Right lobe of liver (tissue), 6 donors: Measurements from ENCODE around the gene LRRC8B. TPM values are rescaled to one million over a fixed set of nuclear protein-coding genes. Genes with fewer than 3 reads are reported as not detected.

ENCODE experiments used
- ATAC-seq, 4 donors: fragments of 200-7000 bp; cut with Tn5 transposase; one replicate each; pipeline ENCODE4 v1.9.1; 2020; ENCODE audit warnings: mild to moderate bottlenecking in 4 of 4, moderate library complexity in 4 of 4
- DNase-seq, 3 donors: peaks; one replicate each; pipeline ENCODE4 v3.0.0-alpha.2; 2020
- H3K27ac ChIP-seq, 3 donors: fragments of 200-600 bp; one replicate each; pipeline ENCODE4 v1.8.0; 2022
- H3K27me3 ChIP-seq, 2 donors: fragments of 200-600 bp; one replicate each; pipeline ENCODE4 v1.8.0; 2022
- H3K36me3 ChIP-seq, 4 donors: fragments of 200-600 bp; sonication (generic) in 1 of 4; one replicate each; pipeline versions ENCODE4 v1.5.1 to v1.8.0; 2017 to 2022; ENCODE audit warnings: control low read depth in 1 of 4
- H3K4me1 ChIP-seq, 4 donors: fragments of 200-600 bp; sonication (generic) in 1 of 4; one replicate each; pipeline versions ENCODE4 v1.5.1 to v1.8.0; 2017 to 2022; ENCODE audit warnings: control low read depth in 1 of 4
- H3K4me3 ChIP-seq, 3 donors: fragments of 200-600 bp; one replicate each; pipeline ENCODE4 v1.8.0; 2022
- H3K9me3 ChIP-seq, 4 donors: fragments of 200-600 bp; sonication (generic) in 1 of 4; one replicate each; pipeline versions ENCODE4 v1.5.1 to v1.8.0; 2017 to 2022; ENCODE audit warnings: control low read depth in 1 of 4
- POLR2A ChIP-seq: fragments of 450-650 bp; IDR thresholded peaks from one replicate; pipeline ENCODE4 v1.6.1; 2017; ENCODE audit warnings: antibody characterized with exemption, mild to moderate bottlenecking
- WGBS: methylation state at CpG from one replicate; pipeline ENCODE4 v1.1.6; 2018; ENCODE audit warnings: low coverage, low lambda C conversion rate; ENCODE audit not compliant: insufficient coverage; ENCODE audit errors: missing lambda C conversion rate; 5-methylcytosine and 5-hydroxymethylcytosine counted together
- intact Hi-C, 2 donors: fragments of 100-400 bp; cut with DNase I; formaldehyde crosslinking; loops; one replicate each; pipeline versions ENCODE4 v1.11.2 to v1.14.1; 2022
- total RNA-seq, 6 experiments: library from RNA; depleted of rRNA in 2 of 6; stranded (reverse); fragments of >200 nt in 2 of 6; fragmentation: NEBNext Ultra II Directional in 3 of 6; extraction: Animal tissue kit (Norgen Biotek cat#: 25700) in 3 of 6; gene quantifications; one replicate each; pipeline versions ENCODE4 v1.1.0 to v1.2.4, GENCODE V29; 2016 to 2023
- TF ChIP-seq, protein P1 (sequence below), 4 donors: fragments of 200-600 bp in 3 of 4; fragments of 450-650 bp in 1 of 4; IDR thresholded peaks; one replicate each; pipeline versions ENCODE4 v1.5.1 to v1.8.0; 2016 to 2022; ENCODE audit warnings: antibody characterized with exemption in 4 of 4, mild to moderate bottlenecking in 2 of 4
- donor health status: DM: no; HTN: yes; CAD: no.
- donor health status: DM: no; HTN: no; CAD: no.
- donor health status: DM: no; HTN: no; CAD: no.
- donor health status: DM: no; HTN: yes; CAD: no.
- donor health status: DM: no; HTN: yes; CAD: no.

LRRC8B gene
- total RNA-seq, 6 experiments from 2014 or later: 1.8 to 11.3 (median 4.7) TPM

DNA sequence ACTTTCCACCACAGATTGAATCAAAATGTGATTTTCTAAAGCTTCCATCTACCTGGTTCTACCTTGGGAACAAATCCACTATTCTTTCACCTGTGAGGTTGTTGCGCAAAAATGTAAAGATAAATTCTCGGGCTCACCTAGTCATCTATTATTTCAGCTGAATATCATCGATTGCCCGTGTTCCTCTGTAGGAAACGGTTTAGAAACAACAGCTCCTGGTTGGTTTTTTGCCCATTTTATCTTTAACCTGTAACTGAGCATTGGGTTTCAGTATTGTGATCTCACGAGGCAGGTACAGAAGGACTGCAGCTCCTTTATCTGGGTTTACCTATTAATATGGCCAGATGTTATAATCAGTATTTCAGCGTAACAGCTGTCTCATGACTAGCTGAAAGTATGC, 55.4 kb downstream of the LRRC8B start:
- Histone ChIP-seq H3K36me3 (peaks cover 0 to 3% (median under 1%) of the 10 kb centered on the region in 4 donors), H3K9me3 (no peaks in the 10 kb centered on the region), H3K4me1 (peaks cover 0 to under 1% (median 0%) of the 10 kb centered on the region in 4 donors), H3K4me3 (no peak overlapping the region), H3K27me3 (no peaks in the 10 kb centered on the region), H3K27ac (no peak overlapping the region)
- no peak for DNase-seq
- TF ChIP-seq, protein P1, sequence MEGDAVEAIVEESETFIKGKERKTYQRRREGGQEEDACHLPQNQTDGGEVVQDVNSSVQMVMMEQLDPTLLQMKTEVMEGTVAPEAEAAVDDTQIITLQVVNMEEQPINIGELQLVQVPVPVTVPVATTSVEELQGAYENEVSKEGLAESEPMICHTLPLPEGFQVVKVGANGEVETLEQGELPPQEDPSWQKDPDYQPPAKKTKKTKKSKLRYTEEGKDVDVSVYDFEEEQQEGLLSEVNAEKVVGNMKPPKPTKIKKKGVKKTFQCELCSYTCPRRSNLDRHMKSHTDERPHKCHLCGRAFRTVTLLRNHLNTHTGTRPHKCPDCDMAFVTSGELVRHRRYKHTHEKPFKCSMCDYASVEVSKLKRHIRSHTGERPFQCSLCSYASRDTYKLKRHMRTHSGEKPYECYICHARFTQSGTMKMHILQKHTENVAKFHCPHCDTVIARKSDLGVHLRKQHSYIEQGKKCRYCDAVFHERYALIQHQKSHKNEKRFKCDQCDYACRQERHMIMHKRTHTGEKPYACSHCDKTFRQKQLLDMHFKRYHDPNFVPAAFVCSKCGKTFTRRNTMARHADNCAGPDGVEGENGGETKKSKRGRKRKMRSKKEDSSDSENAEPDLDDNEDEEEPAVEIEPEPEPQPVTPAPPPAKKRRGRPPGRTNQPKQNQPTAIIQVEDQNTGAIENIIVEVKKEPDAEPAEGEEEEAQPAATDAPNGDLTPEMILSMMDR (IDR thresholded peaks at IDR 0.05): no peak
- TF ChIP-seq POLR2A: no peak
- intact Hi-C loops: no loop called here
- no peak for ATAC-seq
- WGBS: 95% methylated on average over 7 of the region's 7 CpGs

DNA sequence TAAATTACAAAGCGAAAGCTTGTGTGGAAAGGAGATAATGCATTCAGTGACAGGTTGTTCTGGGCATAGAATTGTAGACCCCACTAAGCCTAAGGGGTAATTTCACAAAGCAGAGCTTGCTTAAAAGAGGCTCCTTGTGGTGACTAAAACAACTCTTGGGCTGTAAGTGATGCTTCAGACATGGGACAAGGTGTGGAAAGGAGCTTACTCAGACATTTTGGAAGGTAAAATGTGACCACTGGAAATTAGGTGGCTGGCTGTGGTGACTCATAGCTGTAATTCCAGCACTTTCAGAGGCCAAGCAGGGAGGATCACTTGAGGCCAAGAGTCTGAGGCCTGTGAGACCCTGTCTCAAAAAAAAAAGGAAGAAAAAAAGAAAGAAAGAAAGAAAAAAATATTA, 57.2 kb downstream of the LRRC8B start:
- TF ChIP-seq, protein P1 (IDR thresholded peaks at IDR 0.05): no peak
- no peak for TF ChIP-seq POLR2A
- Histone ChIP-seq H3K27me3 (no peaks in the 10 kb centered on the region), H3K4me1 (no peaks in the 10 kb centered on the region), H3K27ac (no peak overlapping the region), H3K9me3 (no peaks in the 10 kb centered on the region), H3K36me3 (peaks cover 0 to 3% (median under 1%) of the 10 kb centered on the region in 4 donors), H3K4me3 (no peak overlapping the region)
- 100% methylated on average over 1 of the region's 1 CpG for WGBS
- no peak for ATAC-seq
- intact Hi-C loops: no loop called here
- no peak for DNase-seq

DNA sequence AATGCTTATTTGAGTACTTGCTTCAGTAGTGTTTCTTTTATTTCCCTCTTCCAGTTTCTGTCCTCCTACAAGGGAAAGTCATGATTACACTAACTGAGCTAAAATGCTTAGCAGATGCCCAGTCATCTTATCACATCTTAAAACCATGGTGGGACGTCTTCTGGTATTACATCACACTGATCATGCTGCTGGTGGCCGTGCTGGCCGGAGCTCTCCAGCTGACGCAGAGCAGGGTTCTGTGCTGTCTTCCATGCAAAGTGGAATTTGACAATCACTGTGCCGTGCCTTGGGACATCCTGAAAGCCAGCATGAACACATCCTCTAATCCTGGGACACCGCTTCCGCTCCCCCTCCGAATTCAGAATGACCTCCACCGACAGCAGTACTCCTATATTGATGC, 57.9 kb downstream of the LRRC8B start:
- Histone ChIP-seq H3K36me3 (peaks cover 0 to 3% (median under 1%) of the 10 kb centered on the region in 4 donors), H3K9me3 (no peaks in the 10 kb centered on the region), H3K4me3 (no peak overlapping the region), H3K27me3 (no peaks in the 10 kb centered on the region), H3K4me1 (no peaks in the 10 kb centered on the region), H3K27ac (no peak overlapping the region)
- no peak for ATAC-seq
- DNase-seq: no peak
- 92% methylated on average over 9 of the region's 9 CpGs for WGBS
- no peak for TF ChIP-seq POLR2A
- TF ChIP-seq, protein P1 (IDR thresholded peaks at IDR 0.05): no peak
- intact Hi-C loops: no loop called here

DNA sequence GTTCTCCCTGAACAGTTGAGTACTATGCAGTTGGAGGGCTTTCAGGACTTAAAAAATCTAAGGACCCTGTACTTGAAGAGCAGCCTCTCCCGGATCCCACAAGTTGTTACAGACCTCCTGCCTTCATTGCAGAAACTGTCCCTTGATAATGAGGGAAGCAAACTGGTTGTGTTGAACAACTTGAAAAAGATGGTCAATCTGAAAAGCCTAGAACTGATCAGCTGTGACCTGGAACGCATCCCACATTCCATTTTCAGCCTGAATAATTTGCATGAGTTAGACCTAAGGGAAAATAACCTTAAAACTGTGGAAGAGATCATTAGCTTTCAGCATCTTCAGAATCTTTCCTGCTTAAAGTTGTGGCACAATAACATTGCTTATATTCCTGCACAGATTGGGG, 59.6 kb downstream of the LRRC8B start:
- no peak for DNase-seq
- Histone ChIP-seq H3K36me3 (peaks cover 0 to 3% (median under 1%) of the 10 kb centered on the region in 4 donors), H3K27ac (no peak overlapping the region), H3K4me3 (no peak overlapping the region), H3K27me3 (no peaks in the 10 kb centered on the region), H3K4me1 (no peaks in the 10 kb centered on the region), H3K9me3 (no peaks in the 10 kb centered on the region)
- TF ChIP-seq POLR2A: no peak
- TF ChIP-seq, protein P1 (IDR thresholded peaks at IDR 0.05): no peak
- WGBS: 95% methylated on average over 2 of the region's 2 CpGs
- no peak for ATAC-seq
- intact Hi-C loops: no loop called here

DNA sequence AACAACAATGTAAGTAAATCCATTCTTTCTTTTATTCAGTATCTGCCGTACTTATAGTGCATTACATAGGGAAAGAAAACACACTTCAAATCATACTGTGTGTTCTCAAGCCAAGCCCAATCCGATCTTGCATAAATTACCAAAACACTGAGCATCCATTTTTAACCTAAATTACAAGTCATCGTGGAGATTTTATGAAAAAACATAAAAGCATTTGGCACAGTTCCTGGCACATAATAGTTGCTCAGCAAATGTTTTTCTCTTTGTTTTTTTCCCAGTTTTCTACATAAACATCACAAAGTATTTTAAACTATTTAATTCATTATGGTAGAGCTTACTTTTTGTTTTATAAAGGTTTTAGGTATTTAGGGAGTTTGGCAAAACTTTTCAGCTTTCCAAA, 60.2 kb downstream of the LRRC8B start:
- TF ChIP-seq, protein P1 (IDR thresholded peaks at IDR 0.05): no peak
- TF ChIP-seq POLR2A: no peak
- Histone ChIP-seq H3K4me1 (no peaks in the 10 kb centered on the region), H3K4me3 (no peak overlapping the region), H3K36me3 (peaks cover 0 to 3% (median under 1%) of the 10 kb centered on the region in 4 donors), H3K27ac (no peak overlapping the region), H3K27me3 (no peaks in the 10 kb centered on the region), H3K9me3 (no peaks in the 10 kb centered on the region)
- ATAC-seq: no peak
- no peak for DNase-seq
- 95% methylated on average over 3 of the region's 3 CpGs for WGBS
- intact Hi-C loops: no loop called here
